Tibial nerve (tissue), 4 donors: ENCODE results near the gene RALY. TPM values are rescaled to one million over a fixed set of nuclear protein-coding genes. Genes with fewer than 3 reads are reported as not detected.

ENCODE experiments used
- DNase-seq, 2 donors: peaks; one replicate each; pipeline ENCODE4 v3.0.0-alpha.2; 2019; ENCODE audit warnings: low spot score in 2 of 2
- H3K27ac ChIP-seq, 4 donors: fragments of 200-600 bp; sonication (generic) in 3 of 4; one replicate each; pipeline ENCODE4 v1.5.1; 2017 to 2019; ENCODE audit warnings: mild to moderate bottlenecking in 1 of 4
- H3K27me3 ChIP-seq, 2 donors: fragments of 200-600 bp; sonication (generic) in 1 of 2; one replicate each; pipeline versions ENCODE4 v1.5.1 to v1.6.0; 2017 to 2019
- H3K36me3 ChIP-seq, 3 donors: fragments of 200-600 bp; sonication (generic); one replicate each; pipeline ENCODE4 v1.5.1; 2018 to 2019
- H3K4me1 ChIP-seq, 4 donors: fragments of 200-600 bp; sonication (generic) in 3 of 4; one replicate each; pipeline ENCODE4 v1.5.1; 2017 to 2019
- H3K4me3 ChIP-seq, 4 donors: fragments of 200-600 bp; sonication (generic) in 3 of 4; one replicate each; pipeline ENCODE4 v1.5.1; 2017 to 2019; ENCODE audit warnings: mild to moderate bottlenecking in 1 of 4, moderate library complexity in 1 of 4
- H3K9me3 ChIP-seq, 4 donors: fragments of 200-600 bp; sonication (generic) in 3 of 4; one replicate each; pipeline ENCODE4 v1.5.1; 2017 to 2019
- EP300 ChIP-seq, 2 donors: sonication (generic); formaldehyde crosslinking; IDR thresholded peaks; one replicate each; pipeline ENCODE4 v1.6.1; 2017; ENCODE audit warnings: antibody characterized with exemption in 2 of 2, mild to moderate bottlenecking in 1 of 2
- POLR2A ChIP-seq, 2 donors: fragments of 450-650 bp; IDR thresholded peaks; one replicate each; pipeline ENCODE4 v1.6.1; 2017; ENCODE audit warnings: antibody characterized with exemption in 2 of 2, mild to moderate bottlenecking in 2 of 2, moderate library complexity in 2 of 2
- WGBS, 2 donors: methylation state at CpG; one replicate each; pipeline ENCODE4 v1.1.5; 2018; 5-methylcytosine and 5-hydroxymethylcytosine counted together
- total RNA-seq, 4 donors: library from RNA; depleted of rRNA; stranded (reverse); fragments of >200 nt; gene quantifications; one replicate each; pipeline ENCODE4 v1.1.0, GENCODE V29; 2016
- TF ChIP-seq, protein P1 (sequence below), 5 experiments: fragments of 200-600 bp in 3 of 5; fragments of 450-650 bp in 2 of 5; sonication (generic) in 3 of 5; IDR thresholded peaks; one replicate each; pipeline ENCODE4 v1.5.1; 2016 to 2019; ENCODE audit warnings: antibody characterized with exemption in 5 of 5, mild to moderate bottlenecking in 3 of 5, moderate library complexity in 2 of 5

The RALY gene
- total RNA-seq, 4 donors from 2014 or later: 69.1 to 107 (median 96.4) TPM

- WGBS, 2 donors: 89 to 98% methylated on average over 2 of the region's 2 CpGs
- Histone ChIP-seq H3K27me3 (no peaks in the 10 kb centered on the region), H3K36me3 (no peaks in the 10 kb centered on the region), H3K27ac (no peak overlapping the region), H3K9me3 (peaks cover 0 to 3% (median 0%) of the 10 kb centered on the region in 4 donors), H3K4me1 (no peaks in the 10 kb centered on the region), H3K4me3 (no peak overlapping the region)
- TF ChIP-seq, protein P1, sequence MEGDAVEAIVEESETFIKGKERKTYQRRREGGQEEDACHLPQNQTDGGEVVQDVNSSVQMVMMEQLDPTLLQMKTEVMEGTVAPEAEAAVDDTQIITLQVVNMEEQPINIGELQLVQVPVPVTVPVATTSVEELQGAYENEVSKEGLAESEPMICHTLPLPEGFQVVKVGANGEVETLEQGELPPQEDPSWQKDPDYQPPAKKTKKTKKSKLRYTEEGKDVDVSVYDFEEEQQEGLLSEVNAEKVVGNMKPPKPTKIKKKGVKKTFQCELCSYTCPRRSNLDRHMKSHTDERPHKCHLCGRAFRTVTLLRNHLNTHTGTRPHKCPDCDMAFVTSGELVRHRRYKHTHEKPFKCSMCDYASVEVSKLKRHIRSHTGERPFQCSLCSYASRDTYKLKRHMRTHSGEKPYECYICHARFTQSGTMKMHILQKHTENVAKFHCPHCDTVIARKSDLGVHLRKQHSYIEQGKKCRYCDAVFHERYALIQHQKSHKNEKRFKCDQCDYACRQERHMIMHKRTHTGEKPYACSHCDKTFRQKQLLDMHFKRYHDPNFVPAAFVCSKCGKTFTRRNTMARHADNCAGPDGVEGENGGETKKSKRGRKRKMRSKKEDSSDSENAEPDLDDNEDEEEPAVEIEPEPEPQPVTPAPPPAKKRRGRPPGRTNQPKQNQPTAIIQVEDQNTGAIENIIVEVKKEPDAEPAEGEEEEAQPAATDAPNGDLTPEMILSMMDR (IDR thresholded peaks at IDR 0.05): no peak
- TF ChIP-seq EP300 (IDR thresholded peaks at IDR 0.05): no peak
- no peak for TF ChIP-seq POLR2A (IDR thresholded peaks at IDR 0.05)
- no peak for DNase-seq
Observed at GRCh38 chr20:33970229-33970628, 23.5 kb upstream of the RALY start.

GRCh38 chr20:33971147-33971975 lies 22.4 kb upstream of the RALY start:
- DNase-seq: no peak
- H3K27me3 ChIP-seq: no peaks in the 10 kb centered on the region
- peaks cover 0 to 3% (median 0%) of the 10 kb centered on the region in 4 donors for H3K9me3 ChIP-seq
- H3K27ac ChIP-seq: no peak overlapping the region
- no peaks in the 10 kb centered on the region for H3K36me3 ChIP-seq
- H3K4me1 ChIP-seq: no peaks in the 10 kb centered on the region
- TF ChIP-seq, protein P1 (IDR thresholded peaks at IDR 0.05): no peak
- TF ChIP-seq EP300 (IDR thresholded peaks at IDR 0.05) (no peak), POLR2A (IDR thresholded peaks at IDR 0.05) (no peak)
- no peak overlapping the region for H3K4me3 ChIP-seq
- 71 to 73% methylated on average over 6 of the region's 6 CpGs for whole genome bisulfite sequencing, 2 donors

GRCh38 chr20:33976959-33977358 lies 16.8 kb upstream of the RALY start:
- no peak for DNase-seq
- no peaks in the 10 kb centered on the region for H3K4me1 ChIP-seq
- no peaks in the 10 kb centered on the region for H3K36me3 ChIP-seq
- H3K4me3 ChIP-seq: no peak overlapping the region
- no peaks in the 10 kb centered on the region for H3K27me3 ChIP-seq
- no peak overlapping the region for H3K27ac ChIP-seq
- no peaks in the 10 kb centered on the region for H3K9me3 ChIP-seq
- no peak for TF ChIP-seq EP300 (IDR thresholded peaks at IDR 0.05)
- TF ChIP-seq, protein P1 (IDR thresholded peaks at IDR 0.05): no peak
- no peak for TF ChIP-seq POLR2A (IDR thresholded peaks at IDR 0.05)

GRCh38 chr20:33977535-33977934 lies 16.2 kb upstream of the RALY start:
- WGBS, 2 donors: 79 to 81% methylated on average over 2 of the region's 2 CpGs
- H3K9me3 ChIP-seq: no peaks in the 10 kb centered on the region
- no peak for DNase-seq
- no peaks in the 10 kb centered on the region for H3K27me3 ChIP-seq
- TF ChIP-seq EP300 (IDR thresholded peaks at IDR 0.05): no peak
- TF ChIP-seq, protein P1 (IDR thresholded peaks at IDR 0.05): no peak
- TF ChIP-seq POLR2A (IDR thresholded peaks at IDR 0.05): no peak
- H3K4me1 ChIP-seq: no peaks in the 10 kb centered on the region
- H3K4me3 ChIP-seq: no peak overlapping the region
- no peaks in the 10 kb centered on the region for H3K36me3 ChIP-seq
- no peak overlapping the region for H3K27ac ChIP-seq

DNA sequence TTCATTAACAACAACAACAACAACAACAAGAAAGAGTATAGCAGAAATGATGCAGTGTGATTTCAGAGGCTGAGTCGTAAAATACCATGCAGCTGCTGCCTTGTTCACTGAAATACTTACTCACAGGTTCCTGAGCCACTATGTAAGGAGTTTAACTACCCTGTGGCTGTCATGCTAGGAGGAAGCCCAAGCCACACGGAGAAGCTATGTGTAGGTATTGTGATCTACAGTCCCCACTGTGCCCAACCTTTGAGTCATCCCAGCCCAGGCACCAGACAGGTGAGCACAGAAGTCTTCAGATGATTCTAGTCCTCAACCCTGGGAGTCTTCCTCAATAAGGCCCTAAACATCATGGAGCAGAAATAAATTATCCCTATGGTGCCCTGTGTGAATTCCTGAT lies 14.6 kb upstream of the RALY start:
- H3K4me3 ChIP-seq: no peak overlapping the region
- WGBS, 2 donors: 79 to 90% methylated on average over 2 of the region's 2 CpGs
- no peaks in the 10 kb centered on the region for H3K9me3 ChIP-seq
- DNase-seq: no peak
- no peak for TF ChIP-seq POLR2A (IDR thresholded peaks at IDR 0.05)
- TF ChIP-seq EP300 (IDR thresholded peaks at IDR 0.05): no peak
- TF ChIP-seq, protein P1 (IDR thresholded peaks at IDR 0.05): no peak
- peaks cover 0 to 5% (median 0%) of the 10 kb centered on the region in 4 donors for H3K4me1 ChIP-seq
- no peaks in the 10 kb centered on the region for H3K27me3 ChIP-seq
- H3K27ac ChIP-seq: no peak overlapping the region
- H3K36me3 ChIP-seq: no peaks in the 10 kb centered on the region
